HepG2 (cell line): ENCODE results near the gene TBX6. TPM values are rescaled to one million over a fixed set of nuclear protein-coding genes. Genes with fewer than 3 reads are reported as not detected.
A peak's percentile ranks its signal among the peaks of the same experiment; 100 is the strongest.

Experiments used
- E2F1 ChIP-seq: sonication (generic); formaldehyde crosslinking; IDR thresholded peaks from 2 replicates; pipeline ENCODE4 v1.5.0; 2020; ENCODE audit warnings: missing genetic modification reagents
- ESRRA ChIP-seq: sonication (generic); formaldehyde crosslinking; IDR thresholded peaks from 2 replicates; pipeline ENCODE4 v1.5.1; 2020; ENCODE audit warnings: mild to moderate bottlenecking, low read depth, missing genetic modification reagents
- HMGA1 ChIP-seq: sonication (generic); formaldehyde crosslinking; conservative IDR thresholded peaks from 2 replicates; pipeline ENCODE4 v1.4.0; 2020; ENCODE audit warnings: missing genetic modification reagents
- JARID2 ChIP-seq: sonication (generic); formaldehyde crosslinking; IDR thresholded peaks from 2 replicates; pipeline ENCODE4 v1.8.1; 2023; ENCODE audit warnings: missing genetic modification reagents, inconsistent platforms; ENCODE audit not compliant: insufficient replicate concordance
- LBX2 ChIP-seq: sonication (generic); formaldehyde crosslinking; IDR thresholded peaks from 2 replicates; pipeline ENCODE4 v1.5.0; 2020; ENCODE audit warnings: missing genetic modification reagents, mild to moderate bottlenecking, borderline replicate concordance
- NFIB ChIP-seq: sonication (generic); formaldehyde crosslinking; IDR thresholded peaks from 2 replicates; pipeline ENCODE4 v1.9.0; 2021; ENCODE audit warnings: missing genetic modification reagents, mild to moderate bottlenecking, borderline replicate concordance
- NR1H2 ChIP-seq: sonication (generic); formaldehyde crosslinking; IDR thresholded peaks from 2 replicates; pipeline ENCODE4 v1.8.1; 2022; ENCODE audit warnings: low read depth, missing genetic modification reagents, borderline replicate concordance
- NR2C2 ChIP-seq: sonication (generic); formaldehyde crosslinking; IDR thresholded peaks from 2 replicates; pipeline ENCODE4 v1.4.0; 2020; ENCODE audit warnings: missing genetic modification reagents, mild to moderate bottlenecking, moderate library complexity, borderline replicate concordance
- RFXANK ChIP-seq: IDR thresholded peaks from 2 replicates; pipeline ENCODE4 v1.6.1; 2016
- RNF2 ChIP-seq: fragments of 450-650 bp; conservative IDR thresholded peaks from 2 replicates; pipeline ENCODE4 v1.6.1; 2016; ENCODE audit warnings: low read depth
- SMAD9 ChIP-seq: sonication (generic); formaldehyde crosslinking; IDR thresholded peaks from 2 replicates; pipeline ENCODE4 v1.5.1; 2020; ENCODE audit warnings: mild to moderate bottlenecking, missing genetic modification reagents
- TARDBP ChIP-seq: sonication (generic); formaldehyde crosslinking; IDR thresholded peaks from 2 replicates; pipeline ENCODE4 v1.8.0; 2022; ENCODE audit warnings: mild to moderate bottlenecking, missing genetic modification reagents
- TBX2 ChIP-seq: sonication (generic); formaldehyde crosslinking; IDR thresholded peaks from 2 replicates; pipeline ENCODE4 v1.5.0; 2020; ENCODE audit warnings: missing genetic modification reagents, mild to moderate bottlenecking, borderline replicate concordance
- TFDP1 ChIP-seq: IDR thresholded peaks from 2 replicates; pipeline ENCODE4 v1.6.1; 2016; ENCODE audit warnings: missing compliant biosample characterization, missing genetic modification reagents, borderline replicate concordance
- ZNF3 ChIP-seq: IDR thresholded peaks from 2 replicates; pipeline ENCODE4 v1.7.0; 2017; ENCODE audit warnings: inconsistent platforms
- ZNF337 ChIP-seq: sonication (generic); formaldehyde crosslinking; IDR thresholded peaks from 2 replicates; pipeline ENCODE4 v1.5.1; 2020; ENCODE audit warnings: missing genetic modification reagents, low read depth, mild to moderate bottlenecking, borderline replicate concordance
- ZNF646 ChIP-seq: sonication (generic); formaldehyde crosslinking; IDR thresholded peaks from 2 replicates; pipeline ENCODE4 v1.9.0; 2021; ENCODE audit warnings: mild to moderate bottlenecking, missing genetic modification reagents
- polyA plus RNA-seq, 8 experiments: library from polyadenylated mRNA; depleted of rRNA in 3 of 8; stranded (reverse) in 7 of 8; unstranded in 1 of 8; fragments of >200 nt; fragmentation: Illumina TruSeq in 4 of 8; extraction: Trizol in 4 of 8; gene quantifications; 2 replicates each; pipeline versions ENCODE4 v1.2.1 to v1.2.3, GENCODE V29; 2011 to 2016; ENCODE audit warnings: low read depth in 4 of 8, missing spikeins in 1 of 8, mixed read lengths in 1 of 8; ENCODE audit not compliant: insufficient read depth in 1 of 8
- total RNA-seq, 5 experiments: library from RNA; depleted of rRNA; stranded (reverse); fragments of >200 nt; fragmentation: Illumina TruSeq; extraction: Trizol; gene quantifications; 2 replicates each; pipeline ENCODE4 v1.2.3, GENCODE V29; 2016; ENCODE audit warnings: low read depth in 1 of 5

The TBX6 gene
- total and polyA plus RNA-seq, 2 of the 13 experiments (the other 11 are each of a cell fraction or from before 2014, with no cell fraction given) = 0.24 to 0.42 TPM

- TF ChIP-seq ZNF646 (CRISPR knock-in tag) (peak; percentile 64; the same call in 1 of the 2 replicates), RNF2 (peak; percentile 98), TFDP1 (peak; percentile 100), RFXANK (CRISPR knock-in tag) (peak; percentile 80; the same call in 1 of the 2 replicates), E2F1 (CRISPR knock-in tag) (peak; percentile 100), HMGA1 (no peak), NR2C2 (CRISPR knock-in tag) (peak; percentile 52; the same call in 1 of the 2 replicates), ZNF337 (peak; percentile 96; the same call in 1 of the 2 replicates), LBX2 (CRISPR knock-in tag) (peak; percentile 92), TARDBP (peak; percentile 93), ESRRA (CRISPR knock-in tag) (peak; percentile 75; the same call in 1 of the 2 replicates), SMAD9 (CRISPR knock-in tag) (peak; percentile 92; the same call in 1 of the 2 replicates), TBX2 (CRISPR knock-in tag) (peak; percentile 97), JARID2 (CRISPR knock-in tag) (no peak), ZNF3 (CRISPR knock-in tag) (no peak), NR1H2 (CRISPR knock-in tag) (peak; percentile 64; the same call in 1 of the 2 replicates), NFIB (no peak)
These were observed 38.9 kb downstream of the TBX6 start (continued) for GRCh38 chr16:30052671-30053372.
